Measurements from ENCODE around the gene SH3TC1. TPM values are rescaled to one million over a fixed set of nuclear protein-coding genes. Genes with fewer than 3 reads are reported as not detected.
A peak's percentile ranks its signal among the peaks of the same experiment; 100 is the strongest.

Gene SH3TC1
- total RNA-seq, 1 donor from 2014 or later = 23.2 TPM

DNA sequence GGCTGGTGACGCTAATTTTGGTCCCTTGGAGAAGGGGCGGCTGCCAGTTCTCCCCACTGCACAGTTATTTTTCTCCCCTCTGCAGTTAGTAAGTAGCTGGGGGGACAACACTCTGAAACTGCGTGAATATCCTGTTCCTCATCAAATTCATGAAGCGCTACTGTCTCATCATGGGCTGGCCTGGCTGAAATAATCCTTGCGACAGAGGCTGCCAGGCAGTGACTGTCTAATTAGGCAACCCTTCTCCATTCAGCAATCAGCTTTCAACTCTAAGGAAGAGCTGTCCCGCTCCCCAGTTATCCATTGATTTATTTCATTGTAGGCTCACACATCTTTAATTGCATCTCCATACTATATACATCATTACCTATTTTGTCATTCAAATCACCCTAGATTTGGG lies 8.2 kb downstream of the SH3TC1 start:
- Mint-ChIP-seq H3K27ac (peak overlapping the region; percentile 32), H3K4me3 (no peak overlapping the region), H3K9me3 (no peaks in the 10 kb centered on the region), H3K36me3 (no peaks in the 10 kb centered on the region), H3K4me1 (peaks cover 50% of the 10 kb centered on the region), H3K27me3 (ENCODE audit: low read depth) (no peaks in the 10 kb centered on the region)
- no peak for DNase-seq (ENCODE audit: low spot score in 2 of 2, unreplicated experiment in 2 of 2)
- TF ChIP-seq, protein P1, sequence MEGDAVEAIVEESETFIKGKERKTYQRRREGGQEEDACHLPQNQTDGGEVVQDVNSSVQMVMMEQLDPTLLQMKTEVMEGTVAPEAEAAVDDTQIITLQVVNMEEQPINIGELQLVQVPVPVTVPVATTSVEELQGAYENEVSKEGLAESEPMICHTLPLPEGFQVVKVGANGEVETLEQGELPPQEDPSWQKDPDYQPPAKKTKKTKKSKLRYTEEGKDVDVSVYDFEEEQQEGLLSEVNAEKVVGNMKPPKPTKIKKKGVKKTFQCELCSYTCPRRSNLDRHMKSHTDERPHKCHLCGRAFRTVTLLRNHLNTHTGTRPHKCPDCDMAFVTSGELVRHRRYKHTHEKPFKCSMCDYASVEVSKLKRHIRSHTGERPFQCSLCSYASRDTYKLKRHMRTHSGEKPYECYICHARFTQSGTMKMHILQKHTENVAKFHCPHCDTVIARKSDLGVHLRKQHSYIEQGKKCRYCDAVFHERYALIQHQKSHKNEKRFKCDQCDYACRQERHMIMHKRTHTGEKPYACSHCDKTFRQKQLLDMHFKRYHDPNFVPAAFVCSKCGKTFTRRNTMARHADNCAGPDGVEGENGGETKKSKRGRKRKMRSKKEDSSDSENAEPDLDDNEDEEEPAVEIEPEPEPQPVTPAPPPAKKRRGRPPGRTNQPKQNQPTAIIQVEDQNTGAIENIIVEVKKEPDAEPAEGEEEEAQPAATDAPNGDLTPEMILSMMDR (IDR thresholded peaks at IDR 0.05; ENCODE audit: unreplicated experiment) = no peak

DNA sequence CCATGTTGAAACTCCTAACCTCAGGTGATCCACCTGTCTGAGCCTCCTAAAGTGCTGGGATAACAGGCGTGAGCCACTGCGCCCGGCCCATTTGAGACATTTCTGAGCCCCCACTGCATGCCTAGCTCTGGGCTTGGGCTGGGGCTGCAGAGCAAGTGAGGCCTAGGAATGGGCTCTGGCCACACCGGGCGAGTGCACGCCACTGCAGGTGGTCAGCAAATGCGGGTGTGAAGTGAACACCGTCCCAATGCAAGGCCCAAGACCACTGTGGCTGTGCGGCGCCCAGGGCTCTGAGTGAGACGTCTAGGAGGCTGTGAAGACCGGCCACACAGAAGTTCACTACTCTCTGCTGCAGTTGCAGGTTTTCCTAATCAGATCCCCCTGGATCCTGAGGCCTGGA lies 9.5 kb downstream of the SH3TC1 start:
- Mint-ChIP-seq H3K9me3 (no peaks in the 10 kb centered on the region), H3K36me3 (no peaks in the 10 kb centered on the region), H3K4me3 (no peak overlapping the region), H3K27me3 (ENCODE audit: low read depth) (no peaks in the 10 kb centered on the region), H3K4me1 (peaks cover 37% of the 10 kb centered on the region), H3K27ac (no peak overlapping the region)
- TF ChIP-seq, protein P1 (IDR thresholded peaks at IDR 0.05; ENCODE audit: unreplicated experiment) = no peak
- DNase-seq (ENCODE audit: low spot score in 2 of 2, unreplicated experiment in 2 of 2) = no peak

DNA sequence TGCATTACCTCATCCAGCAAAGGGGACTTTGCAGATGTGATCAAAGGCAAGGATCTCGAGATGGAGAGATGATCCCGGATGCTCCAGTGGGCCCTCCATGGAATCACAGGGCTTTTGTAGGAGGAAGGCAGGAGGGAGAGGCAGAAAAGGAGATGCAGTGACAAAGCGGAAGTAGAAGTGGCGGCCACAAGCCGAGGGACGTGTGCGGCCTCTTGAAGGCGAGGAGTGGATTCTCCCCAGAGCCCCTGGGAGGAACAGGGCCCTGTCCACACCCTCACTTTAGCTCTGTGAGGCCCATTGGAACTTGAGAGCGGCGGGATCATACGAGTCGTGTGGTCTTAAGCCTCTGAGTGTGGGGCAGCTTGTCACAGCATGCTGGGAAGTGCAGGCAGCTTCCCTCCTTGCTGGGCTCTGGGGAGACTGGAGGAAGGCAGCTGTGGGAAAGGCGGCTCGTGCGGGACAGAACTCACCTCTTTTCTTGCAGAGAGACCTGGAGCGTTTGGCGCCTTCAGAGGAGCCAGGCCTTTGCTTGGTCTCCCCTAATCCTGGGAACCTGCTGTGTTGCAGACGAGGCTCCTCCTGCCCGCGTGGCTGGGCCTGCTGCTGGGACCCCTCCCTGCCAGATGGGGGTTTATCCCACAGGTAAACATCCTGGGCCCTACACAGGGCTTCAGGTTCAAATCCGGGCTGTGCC lies 10.2 kb downstream of the SH3TC1 start:
- H3K27me3 Mint-ChIP-seq (ENCODE audit: low read depth) = no peaks in the 10 kb centered on the region
- peak overlapping the region; percentile 26 for H3K27ac Mint-ChIP-seq
- H3K36me3 Mint-ChIP-seq = no peaks in the 10 kb centered on the region
- peaks cover 31% of the 10 kb centered on the region for H3K4me1 Mint-ChIP-seq
- TF ChIP-seq, protein P1 (IDR thresholded peaks at IDR 0.05; ENCODE audit: unreplicated experiment) = no peak
- no peaks in the 10 kb centered on the region for H3K9me3 Mint-ChIP-seq
- no peak overlapping the region for H3K4me3 Mint-ChIP-seq
- DNase-seq (ENCODE audit: low spot score in 2 of 2, unreplicated experiment in 2 of 2) = no peak

DNA sequence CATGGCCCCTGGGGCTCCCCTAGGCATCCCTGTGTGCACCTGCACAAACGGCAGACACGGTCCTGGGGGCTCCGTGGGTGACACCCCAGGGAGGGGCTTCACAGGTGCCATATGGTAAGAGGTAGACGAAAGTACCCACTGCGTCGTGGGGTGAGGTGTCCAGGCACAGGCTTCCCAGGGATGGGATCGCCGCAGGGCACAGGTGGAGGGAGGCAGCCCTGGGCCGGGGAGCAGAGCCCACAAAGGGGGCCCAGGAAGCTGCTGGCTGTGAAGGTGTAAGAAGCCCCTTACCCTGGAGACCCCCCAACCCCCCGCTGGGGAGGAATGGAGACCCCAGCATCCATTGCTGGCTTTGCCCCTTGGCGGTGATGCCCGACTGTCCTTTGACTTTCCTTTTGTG lies 10.9 kb downstream of the SH3TC1 start:
- no peak for DNase-seq (ENCODE audit: low spot score in 2 of 2, unreplicated experiment in 2 of 2)
- Mint-ChIP-seq H3K4me3 (no peak overlapping the region), H3K27ac (no peak overlapping the region), H3K9me3 (no peaks in the 10 kb centered on the region), H3K36me3 (no peaks in the 10 kb centered on the region), H3K4me1 (peaks cover 33% of the 10 kb centered on the region), H3K27me3 (ENCODE audit: low read depth) (no peaks in the 10 kb centered on the region)
- TF ChIP-seq, protein P1 (IDR thresholded peaks at IDR 0.05; ENCODE audit: unreplicated experiment) = no peak

DNA sequence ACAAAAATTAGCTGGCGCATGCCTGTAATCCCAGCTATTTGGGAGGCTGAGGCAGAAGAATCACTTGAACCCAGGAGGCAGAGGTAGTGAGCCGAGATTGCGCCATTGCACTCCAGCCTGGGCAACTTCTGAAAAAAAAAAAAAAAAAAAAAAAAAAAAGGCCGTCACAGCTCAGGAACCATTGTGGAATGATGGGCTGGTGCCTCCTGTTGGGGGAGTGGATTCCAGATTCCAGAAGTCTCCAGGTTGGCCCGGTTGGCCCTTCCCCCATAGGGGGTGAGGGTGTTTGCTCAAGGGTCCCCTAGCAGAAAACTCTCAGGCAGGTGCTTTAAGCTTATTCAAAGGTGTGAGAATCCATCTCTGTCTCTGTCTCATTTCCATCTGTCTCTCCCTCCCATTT lies 11.5 kb downstream of the SH3TC1 start:
- TF ChIP-seq, protein P1 (IDR thresholded peaks at IDR 0.05; ENCODE audit: unreplicated experiment) = no peak
- Mint-ChIP-seq H3K36me3 (peaks cover 2% of the 10 kb centered on the region), H3K27ac (no peak overlapping the region), H3K27me3 (ENCODE audit: low read depth) (no peaks in the 10 kb centered on the region), H3K9me3 (no peaks in the 10 kb centered on the region), H3K4me3 (no peak overlapping the region), H3K4me1 (peaks cover 32% of the 10 kb centered on the region)
- no peak for DNase-seq (ENCODE audit: low spot score in 2 of 2, unreplicated experiment in 2 of 2)
